ENCODE measurements around the gene KRTAP1-4. TPM values are rescaled to one million over a fixed set of nuclear protein-coding genes. Genes with fewer than 3 reads are reported as not detected.

Gene KRTAP1-4
- total RNA-seq, 1 donor from 2014 or later, result not detected

GRCh38 chr17:41012326-41013120 lies 17.5 kb downstream of the KRTAP1-4 start:
- H3K27me3 Mint-ChIP-seq (ENCODE audit: low read depth), result no peaks in the 10 kb centered on the region
- H3K9me3 Mint-ChIP-seq, result no peaks in the 10 kb centered on the region
- H3K4me1 Mint-ChIP-seq, result peaks cover 5% of the 10 kb centered on the region
- no peak for DNase-seq (ENCODE audit: low read depth, low spot score)
- TF ChIP-seq CTCF (conservative IDR thresholded peaks at IDR 0.05), result no peak
- no peaks in the 10 kb centered on the region for H3K36me3 Mint-ChIP-seq (ENCODE audit: low read depth)
- H3K27ac Mint-ChIP-seq (ENCODE audit: unreplicated experiment), result no peak overlapping the region
- no peak overlapping the region for H3K4me3 Mint-ChIP-seq

GRCh38 chr17:41010441-41010840 lies 19.6 kb downstream of the KRTAP1-4 start:
- no peak for DNase-seq (ENCODE audit: low read depth, low spot score)
- Mint-ChIP-seq H3K27ac (ENCODE audit: unreplicated experiment) (no peak overlapping the region), H3K4me3 (no peak overlapping the region), H3K27me3 (ENCODE audit: low read depth) (no peaks in the 10 kb centered on the region), H3K36me3 (ENCODE audit: low read depth) (no peaks in the 10 kb centered on the region), H3K9me3 (no peaks in the 10 kb centered on the region), H3K4me1 (no peaks in the 10 kb centered on the region)
- no peak for TF ChIP-seq CTCF (conservative IDR thresholded peaks at IDR 0.05)

- no peak overlapping the region for H3K4me3 Mint-ChIP-seq
- no peak for TF ChIP-seq CTCF (conservative IDR thresholded peaks at IDR 0.05)
- no peaks in the 10 kb centered on the region for H3K4me1 Mint-ChIP-seq
- H3K27me3 Mint-ChIP-seq (ENCODE audit: low read depth), result no peaks in the 10 kb centered on the region
- H3K36me3 Mint-ChIP-seq (ENCODE audit: low read depth), result no peaks in the 10 kb centered on the region
- no peak overlapping the region for H3K27ac Mint-ChIP-seq (ENCODE audit: unreplicated experiment)
- no peaks in the 10 kb centered on the region for H3K9me3 Mint-ChIP-seq
- DNase-seq (ENCODE audit: low read depth, low spot score), result no peak
Observed at GRCh38 chr17:41009936-41010335, 20.1 kb downstream of the KRTAP1-4 start.

GRCh38 chr17:41009301-41009760 lies 20.7 kb downstream of the KRTAP1-4 start:
- Mint-ChIP-seq H3K27ac (ENCODE audit: unreplicated experiment) (no peak overlapping the region), H3K4me1 (no peaks in the 10 kb centered on the region), H3K27me3 (ENCODE audit: low read depth) (peaks cover 2% of the 10 kb centered on the region), H3K36me3 (ENCODE audit: low read depth) (no peaks in the 10 kb centered on the region), H3K4me3 (no peak overlapping the region), H3K9me3 (no peaks in the 10 kb centered on the region)
- no peak for DNase-seq (ENCODE audit: low read depth, low spot score)
- no peak for TF ChIP-seq CTCF (conservative IDR thresholded peaks at IDR 0.05)

- no peaks in the 10 kb centered on the region for H3K4me1 Mint-ChIP-seq
- H3K36me3 Mint-ChIP-seq (ENCODE audit: low read depth), result no peaks in the 10 kb centered on the region
- no peak within 1 kb of the TSS for H3K27ac Mint-ChIP-seq (ENCODE audit: unreplicated experiment)
- H3K27me3 Mint-ChIP-seq (ENCODE audit: low read depth), result peaks cover 2% of the 10 kb centered on the region
- H3K9me3 Mint-ChIP-seq, result no peaks in the 10 kb centered on the region
- DNase-seq (ENCODE audit: low read depth, low spot score), result no peak
- no peak for TF ChIP-seq CTCF (conservative IDR thresholded peaks at IDR 0.05)
- H3K4me3 Mint-ChIP-seq, result no peak within 1 kb of the TSS
Observed at GRCh38 chr17:41008811-41009210, 21.2 kb downstream of the KRTAP1-4 start, which contains the start of gene KRTAP3-1. KRTAP3-1 (minus strand) TSS chr17:41009128; CDS start chr17:41009074, 54 bp downstream.

All from neural crest cell (in vitro differentiated cells).